GM19455 (cell line): Measurements from ENCODE around the gene ADAM23.

Experiments used
- ATAC-seq: cut with Tn5 transposase; IDR thresholded peaks from one replicate; pipeline ENCODE4 v1.9.1; 2021; ENCODE audit not compliant: unreplicated experiment

The ADAM23 gene

DNA sequence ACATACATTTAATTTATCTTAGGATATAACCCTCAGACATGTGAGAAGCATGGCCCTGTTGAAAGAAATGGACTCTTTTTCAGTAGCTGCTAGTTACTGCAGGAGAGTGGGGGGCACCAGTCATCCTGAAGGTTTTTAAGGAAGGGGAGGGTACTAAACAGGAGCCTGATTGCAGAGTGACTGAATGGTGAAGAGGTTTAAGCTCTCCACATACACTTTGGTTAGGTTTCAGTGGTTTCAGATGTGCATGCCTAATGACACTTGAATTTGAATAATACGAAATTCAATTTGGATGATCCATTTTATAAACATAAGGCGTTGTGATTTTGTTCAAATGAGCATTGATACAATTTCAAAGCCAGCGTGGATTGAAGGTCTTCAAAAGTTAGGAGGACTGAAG lies 188.0 kb downstream of the ADAM23 start:
- no peak for ATAC-seq

DNA sequence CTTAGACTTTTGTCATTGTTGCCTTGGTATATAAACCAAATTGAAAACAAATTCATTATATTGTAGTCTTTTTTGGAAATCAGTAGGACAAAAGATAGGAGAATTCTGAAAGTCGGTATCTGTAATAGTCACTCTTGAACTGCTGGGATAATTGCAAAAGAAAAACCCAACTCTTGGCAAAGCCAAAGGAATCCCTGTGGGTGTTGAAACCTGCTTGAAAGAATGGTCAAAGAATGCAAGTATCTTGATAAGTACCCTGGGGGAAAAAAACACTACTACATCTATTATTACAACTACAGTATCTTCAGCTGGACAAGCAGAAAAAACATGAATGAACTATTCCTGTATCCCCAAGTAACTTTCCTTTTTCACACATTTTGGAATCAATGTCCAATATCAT lies 191.7 kb downstream of the ADAM23 start:
- ATAC-seq: no peak

DNA sequence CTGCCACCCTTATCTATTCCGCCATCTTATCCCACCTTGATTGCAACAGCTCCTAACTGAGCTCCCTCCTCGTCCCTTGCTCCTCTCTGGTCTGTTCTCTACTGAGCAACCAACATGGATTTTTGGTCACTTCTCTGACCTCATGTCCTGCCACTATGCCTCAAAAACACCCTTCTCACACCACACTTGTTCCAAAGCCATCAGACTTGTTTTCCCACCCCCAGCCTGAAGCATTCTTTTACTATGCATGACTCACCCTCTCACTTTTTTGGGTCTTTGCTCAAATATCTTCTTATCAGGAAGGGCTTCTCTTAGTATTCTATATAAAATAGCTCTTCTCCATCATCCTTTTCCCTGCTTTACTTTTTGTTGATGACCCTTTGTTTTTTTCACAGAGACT lies 196.3 kb downstream of the ADAM23 start:
- no peak for ATAC-seq

DNA sequence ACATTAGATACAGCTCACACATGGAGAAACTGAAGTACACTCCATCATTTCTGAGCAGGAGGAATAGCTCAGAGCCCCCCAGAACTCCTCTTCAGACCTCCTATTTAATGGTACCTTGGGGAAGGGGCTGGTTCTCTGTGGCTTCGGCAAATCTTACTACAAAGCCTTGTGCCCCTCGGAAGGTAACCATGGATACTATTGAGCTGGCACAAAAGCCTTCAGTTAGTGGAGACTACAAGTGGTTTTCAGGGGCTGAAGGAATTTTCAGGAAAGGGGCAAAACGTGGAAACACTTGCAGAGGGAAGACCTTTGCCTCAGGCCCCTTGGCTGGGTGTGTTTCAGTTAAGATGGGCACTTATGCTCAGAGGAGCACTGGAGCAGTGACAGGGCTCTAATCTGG lies 197.9 kb downstream of the ADAM23 start:
- no peak for ATAC-seq

DNA sequence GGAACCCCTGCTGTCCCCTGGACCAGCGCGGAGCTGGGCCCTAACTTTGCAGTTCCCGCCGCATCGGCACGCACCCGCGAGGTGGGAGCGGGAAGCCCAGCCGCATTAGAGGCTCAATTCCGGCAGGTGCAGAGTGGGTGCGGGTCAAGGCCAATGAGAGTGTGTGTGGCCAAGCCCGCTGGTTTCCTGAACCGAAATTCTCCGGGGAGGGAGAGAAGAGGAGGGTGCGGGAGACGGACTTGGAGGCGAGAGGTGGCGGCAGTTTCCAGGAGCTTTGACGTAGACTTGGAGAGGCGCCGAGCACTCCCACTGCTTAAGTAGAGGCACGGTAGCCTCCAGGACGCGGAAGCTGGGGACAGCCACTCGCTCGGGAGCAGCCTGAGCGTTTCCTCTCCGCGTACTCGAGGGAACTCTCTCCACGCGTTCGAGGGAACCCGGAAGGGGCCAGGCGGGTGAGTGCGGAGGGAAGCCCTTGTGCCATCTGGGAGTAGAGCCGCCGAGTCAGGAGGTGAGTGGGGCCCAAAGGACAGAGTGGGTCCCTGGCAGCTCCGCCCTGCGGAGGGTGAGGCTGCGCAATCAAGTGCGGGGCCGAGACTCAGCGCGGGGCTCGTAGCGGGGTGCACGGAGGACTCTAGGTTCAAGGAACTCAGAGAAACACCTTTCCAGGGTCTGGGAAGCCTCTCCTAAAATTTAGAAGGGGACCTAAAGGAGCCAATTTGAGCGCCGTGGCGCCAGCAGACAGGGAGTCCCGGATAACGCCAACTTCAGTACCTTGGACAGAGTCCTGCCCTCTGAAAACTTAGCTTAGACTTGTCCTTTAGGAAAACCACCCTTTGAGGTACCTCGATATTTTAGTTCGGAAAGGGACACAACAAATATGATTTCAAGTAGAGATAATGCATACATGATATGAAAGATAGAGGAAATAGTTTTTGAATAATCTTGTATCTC lies 199.0 kb downstream of the ADAM23 start, which contains the start of gene FAM237A:
Gene FAM237A, plus strand, starts transcription at position 413 of the 951 bp plus-strand sequence. CDS start 1,750 bp downstream, outside the sequence.
- ATAC-seq: no peak

DNA sequence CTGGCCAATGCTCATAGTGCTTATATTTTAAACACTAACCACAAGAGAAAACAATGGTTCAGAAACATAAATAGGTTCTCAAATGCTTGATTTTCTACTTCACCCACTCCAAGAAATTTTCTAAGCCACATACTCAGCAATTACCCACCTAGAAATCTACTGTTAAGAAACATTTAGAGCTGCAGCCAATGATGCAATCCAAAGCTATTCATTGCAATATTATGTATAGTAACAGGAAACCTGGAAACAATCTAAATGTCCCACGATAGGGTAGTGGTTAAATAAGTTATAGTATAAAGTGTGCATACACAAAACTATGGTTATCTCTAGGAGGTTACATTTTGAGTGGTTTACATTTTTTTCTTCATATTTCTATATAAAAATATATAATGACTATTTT lies 204.7 kb downstream of the ADAM23 start:
- ATAC-seq: no peak

DNA sequence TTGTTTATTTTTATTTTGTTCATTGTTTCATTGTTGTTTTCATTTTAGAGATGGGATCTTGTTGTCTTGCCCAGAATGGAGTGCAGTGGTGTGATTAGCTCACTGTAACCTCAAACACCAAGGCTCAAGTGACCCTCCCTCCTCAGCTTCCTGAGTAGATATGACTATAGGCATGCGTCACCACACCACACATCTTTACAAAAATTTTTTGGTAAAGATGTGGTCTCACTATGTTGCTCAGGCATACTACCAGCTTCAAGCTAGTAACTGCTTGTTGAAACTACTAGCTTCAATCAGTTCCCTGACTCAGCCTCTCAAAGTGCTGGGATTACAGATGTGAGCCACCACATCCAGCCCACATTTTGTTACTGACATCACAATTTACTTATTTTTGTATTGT lies 213.8 kb downstream of the ADAM23 start:
- no peak for ATAC-seq

DNA sequence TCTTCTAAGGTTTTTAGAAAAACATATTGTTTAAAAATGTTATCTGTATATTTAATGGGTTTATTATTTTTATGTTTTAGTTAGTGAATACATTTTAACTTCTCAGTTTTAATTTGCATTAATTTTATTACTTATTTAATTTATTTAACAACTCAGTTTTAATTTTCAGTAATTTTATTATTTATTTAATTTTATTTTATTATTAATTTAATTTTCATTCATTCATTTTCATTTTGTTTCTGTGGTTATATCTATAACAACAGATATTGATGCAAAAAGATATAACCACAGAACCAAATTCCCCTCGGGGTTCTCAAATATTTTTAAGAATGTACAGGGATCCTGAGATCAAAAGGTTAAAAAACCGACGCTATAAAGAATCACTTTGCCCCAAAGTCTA lies 221.9 kb downstream of the ADAM23 start:
- ATAC-seq: no peak
